ENCODE results near the gene OR10AD1. TPM values are rescaled to one million over a fixed set of nuclear protein-coding genes. Genes with fewer than 3 reads are reported as not detected.

OR10AD1 gene
- polyA plus RNA-seq, 1 donor from 2014 or later, result not detected

DNA sequence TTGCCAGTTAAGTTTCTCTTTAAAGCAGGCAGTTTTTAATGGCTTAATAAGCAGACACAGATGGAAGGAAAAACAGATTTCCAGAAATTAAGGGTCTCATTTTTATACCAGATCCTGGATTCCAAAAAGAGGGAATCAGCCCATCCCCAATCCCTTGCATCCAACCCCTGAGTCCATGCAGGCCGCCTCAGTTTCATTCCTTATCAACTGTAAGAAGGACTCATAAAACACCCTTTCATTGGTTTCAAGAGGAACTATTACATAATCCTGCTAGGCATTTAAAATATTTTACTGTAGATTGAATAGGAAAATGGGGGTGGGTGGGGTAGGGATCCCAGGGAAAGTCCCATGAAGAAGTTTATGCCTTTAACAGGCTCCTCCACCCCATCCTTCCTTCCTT lies 10.2 kb downstream of the OR10AD1 start:
- H4K20me1 ChIP-seq (ENCODE audit: insufficient read depth), result no peaks in the 10 kb centered on the region
- no peak overlapping the region for H3K9ac ChIP-seq (ENCODE audit: low read length)
- no peak overlapping the region for H3K4me2 ChIP-seq (ENCODE audit: low read length)
- H3K9me2 ChIP-seq (ENCODE audit: insufficient read depth, low read length), result no peaks in the 10 kb centered on the region
- no peak overlapping the region for H2AFZ ChIP-seq (ENCODE audit: low read depth, low read length)
- H3K9me3 ChIP-seq (ENCODE audit: low read length), result no peaks in the 10 kb centered on the region
- H3K27me3 ChIP-seq (ENCODE audit: insufficient read depth, low read depth, low read length), result no peaks in the 10 kb centered on the region
- no peak overlapping the region for H3K4me3 ChIP-seq (ENCODE audit: low read length)
- H3K27ac ChIP-seq (ENCODE audit: low read length), result no peak overlapping the region
- no peaks in the 10 kb centered on the region for H3F3A ChIP-seq (ENCODE audit: insufficient read depth, low read length, poor library complexity, severe bottlenecking)
- TF ChIP-seq RAD21 (conservative IDR thresholded peaks at IDR 0.05), result no peak
- TF ChIP-seq, protein P1, sequence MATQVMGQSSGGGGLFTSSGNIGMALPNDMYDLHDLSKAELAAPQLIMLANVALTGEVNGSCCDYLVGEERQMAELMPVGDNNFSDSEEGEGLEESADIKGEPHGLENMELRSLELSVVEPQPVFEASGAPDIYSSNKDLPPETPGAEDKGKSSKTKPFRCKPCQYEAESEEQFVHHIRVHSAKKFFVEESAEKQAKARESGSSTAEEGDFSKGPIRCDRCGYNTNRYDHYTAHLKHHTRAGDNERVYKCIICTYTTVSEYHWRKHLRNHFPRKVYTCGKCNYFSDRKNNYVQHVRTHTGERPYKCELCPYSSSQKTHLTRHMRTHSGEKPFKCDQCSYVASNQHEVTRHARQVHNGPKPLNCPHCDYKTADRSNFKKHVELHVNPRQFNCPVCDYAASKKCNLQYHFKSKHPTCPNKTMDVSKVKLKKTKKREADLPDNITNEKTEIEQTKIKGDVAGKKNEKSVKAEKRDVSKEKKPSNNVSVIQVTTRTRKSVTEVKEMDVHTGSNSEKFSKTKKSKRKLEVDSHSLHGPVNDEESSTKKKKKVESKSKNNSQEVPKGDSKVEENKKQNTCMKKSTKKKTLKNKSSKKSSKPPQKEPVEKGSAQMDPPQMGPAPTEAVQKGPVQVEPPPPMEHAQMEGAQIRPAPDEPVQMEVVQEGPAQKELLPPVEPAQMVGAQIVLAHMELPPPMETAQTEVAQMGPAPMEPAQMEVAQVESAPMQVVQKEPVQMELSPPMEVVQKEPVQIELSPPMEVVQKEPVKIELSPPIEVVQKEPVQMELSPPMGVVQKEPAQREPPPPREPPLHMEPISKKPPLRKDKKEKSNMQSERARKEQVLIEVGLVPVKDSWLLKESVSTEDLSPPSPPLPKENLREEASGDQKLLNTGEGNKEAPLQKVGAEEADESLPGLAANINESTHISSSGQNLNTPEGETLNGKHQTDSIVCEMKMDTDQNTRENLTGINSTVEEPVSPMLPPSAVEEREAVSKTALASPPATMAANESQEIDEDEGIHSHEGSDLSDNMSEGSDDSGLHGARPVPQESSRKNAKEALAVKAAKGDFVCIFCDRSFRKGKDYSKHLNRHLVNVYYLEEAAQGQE (IDR thresholded peaks at IDR 0.05; ENCODE audit: borderline replicate concordance), result no peak
- no peaks in the 10 kb centered on the region for H3K79me2 ChIP-seq (replicated peaks; ENCODE audit: insufficient read depth, low read length)
- H3K36me3 ChIP-seq (ENCODE audit: insufficient read depth, low read length), result no peaks in the 10 kb centered on the region

DNA sequence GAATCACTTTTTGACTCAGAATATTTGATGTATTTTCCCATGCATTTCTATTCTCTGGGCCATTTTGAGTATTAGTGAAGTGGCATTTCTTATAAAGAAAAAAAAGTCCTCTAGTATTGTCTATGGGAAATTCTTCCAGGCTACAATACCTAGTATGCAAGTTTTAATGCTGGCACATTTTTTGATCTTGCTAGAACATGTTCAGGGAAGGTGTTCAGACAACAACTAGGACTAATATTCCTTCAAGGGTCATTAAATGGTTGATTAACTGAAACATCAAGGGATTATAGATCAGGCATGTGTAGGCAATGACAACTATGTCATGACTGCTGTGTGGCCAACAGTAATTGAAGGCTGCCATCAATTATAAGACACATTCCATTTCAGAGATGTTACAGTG lies 12.0 kb downstream of the OR10AD1 start:
- Histone ChIP-seq H3K36me3 (ENCODE audit: insufficient read depth, low read length) (no peaks in the 10 kb centered on the region), H3K4me2 (ENCODE audit: low read length) (no peak overlapping the region), H3K27ac (ENCODE audit: low read length) (no peak overlapping the region), H3K9me2 (ENCODE audit: insufficient read depth, low read length) (no peaks in the 10 kb centered on the region), H3K27me3 (ENCODE audit: insufficient read depth, low read depth, low read length) (no peaks in the 10 kb centered on the region), H3K9me3 (ENCODE audit: low read length) (no peaks in the 10 kb centered on the region), H4K20me1 (ENCODE audit: insufficient read depth) (no peaks in the 10 kb centered on the region), H3K79me2 (replicated peaks; ENCODE audit: insufficient read depth, low read length) (peaks cover 17% of the 10 kb centered on the region), H3F3A (ENCODE audit: insufficient read depth, low read length, poor library complexity, severe bottlenecking) (no peaks in the 10 kb centered on the region), H3K9ac (ENCODE audit: low read length) (no peak overlapping the region), H2AFZ (ENCODE audit: low read depth, low read length) (no peak overlapping the region), H3K4me3 (ENCODE audit: low read length) (no peak overlapping the region)
- TF ChIP-seq EP300 (conservative IDR thresholded peaks at IDR 0.05; ENCODE audit: poor library complexity, severe bottlenecking), result no peak
- no peak for TF ChIP-seq RAD21 (conservative IDR thresholded peaks at IDR 0.05)
- no peak for TF ChIP-seq EZH2 (IDR thresholded peaks at IDR 0.05; ENCODE audit: borderline replicate concordance, insufficient read depth, low read length, poor library complexity, severe bottlenecking)
- TF ChIP-seq SMC3 (conservative IDR thresholded peaks at IDR 0.05; ENCODE audit: poor library complexity), result no peak
- no peak for TF ChIP-seq POLR2AphosphoS5 (IDR thresholded peaks at IDR 0.05)
- no peak for TF ChIP-seq MXI1 (conservative IDR thresholded peaks at IDR 0.05; ENCODE audit: poor library complexity, severe bottlenecking)
- TF ChIP-seq, protein P2, sequence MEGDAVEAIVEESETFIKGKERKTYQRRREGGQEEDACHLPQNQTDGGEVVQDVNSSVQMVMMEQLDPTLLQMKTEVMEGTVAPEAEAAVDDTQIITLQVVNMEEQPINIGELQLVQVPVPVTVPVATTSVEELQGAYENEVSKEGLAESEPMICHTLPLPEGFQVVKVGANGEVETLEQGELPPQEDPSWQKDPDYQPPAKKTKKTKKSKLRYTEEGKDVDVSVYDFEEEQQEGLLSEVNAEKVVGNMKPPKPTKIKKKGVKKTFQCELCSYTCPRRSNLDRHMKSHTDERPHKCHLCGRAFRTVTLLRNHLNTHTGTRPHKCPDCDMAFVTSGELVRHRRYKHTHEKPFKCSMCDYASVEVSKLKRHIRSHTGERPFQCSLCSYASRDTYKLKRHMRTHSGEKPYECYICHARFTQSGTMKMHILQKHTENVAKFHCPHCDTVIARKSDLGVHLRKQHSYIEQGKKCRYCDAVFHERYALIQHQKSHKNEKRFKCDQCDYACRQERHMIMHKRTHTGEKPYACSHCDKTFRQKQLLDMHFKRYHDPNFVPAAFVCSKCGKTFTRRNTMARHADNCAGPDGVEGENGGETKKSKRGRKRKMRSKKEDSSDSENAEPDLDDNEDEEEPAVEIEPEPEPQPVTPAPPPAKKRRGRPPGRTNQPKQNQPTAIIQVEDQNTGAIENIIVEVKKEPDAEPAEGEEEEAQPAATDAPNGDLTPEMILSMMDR (IDR thresholded peaks at IDR 0.05; ENCODE audit: poor library complexity, severe bottlenecking), result no peak
- TF ChIP-seq, protein P1 (IDR thresholded peaks at IDR 0.05; ENCODE audit: borderline replicate concordance), result no peak
- TF ChIP-seq TAF1 (IDR thresholded peaks at IDR 0.05; ENCODE audit: low read depth), result no peak
